RPMI7951 (cell line): ENCODE measurements around the gene PES1. TPM values are rescaled to one million over a fixed set of nuclear protein-coding genes. Genes with fewer than 3 reads are reported as not detected.
"Not testable (repeated sequence)": the region's sequence is repeated elsewhere in the genome, so short reads cannot be mapped to it uniquely, and the experiment has no call there.

Experiments used
- DNase-seq: peaks from one replicate; pipeline ENCODE4 v3.0.0-alpha.2; 2012; ENCODE audit warnings: low read depth
- total RNA-seq: library from RNA; depleted of rRNA; stranded (reverse); fragments of >200 nt; shearing (Covaris generic); gene quantifications from 2 replicates; pipeline ENCODE4 v1.2.3, GENCODE V29; 2014

The PES1 gene
- total RNA-seq, 1 experiment from 2014 or later, result 64.3 TPM

GRCh38 chr22:30575859-30576258 is 15.9 kb downstream of the PES1 start:
- DNase-seq, result no peak

GRCh38 chr22:30574997-30575671 is 16.6 kb downstream of the PES1 start:
- DNase-seq, result peak; percentile 15

- no peak for DNase-seq
Measured at GRCh38 chr22:30574095-30574981, 17.4 kb downstream of the PES1 start, which contains the start of gene GAL3ST1. TSS of gene GAL3ST1 (minus strand) at chr22:30574665. CDS start at chr22:30557392, 17,273 bp downstream.

- no peak for DNase-seq
Measured at GRCh38 chr22:30573594-30574094, 18.1 kb downstream of the PES1 start.

- no peak for DNase-seq
Measured at GRCh38 chr22:30572840-30573593, 18.7 kb downstream of the PES1 start.

- DNase-seq, result no peak
Measured at GRCh38 chr22:30572210-30572609, 19.5 kb downstream of the PES1 start.

- DNase-seq, result no peak
Measured at GRCh38 chr22:30569674-30570202, 22.0 kb downstream of the PES1 start.

GRCh38 chr22:30568137-30568805 is 23.4 kb downstream of the PES1 start:
- no peak for DNase-seq

- not testable (repeated sequence) for DNase-seq
Measured at GRCh38 chr22:30567277-30567676, 24.4 kb downstream of the PES1 start.

GRCh38 chr22:30566125-30566524 is 25.6 kb downstream of the PES1 start:
- no peak for DNase-seq

- peak; percentile 8 for DNase-seq
Measured at GRCh38 chr22:30565341-30565740, 26.4 kb downstream of the PES1 start.

- no peak for DNase-seq
Measured at GRCh38 chr22:30564761-30565119, 27.0 kb downstream of the PES1 start.

- DNase-seq, result no peak
Measured at GRCh38 chr22:30564045-30564760, 27.5 kb downstream of the PES1 start.

- no peak for DNase-seq
Measured at GRCh38 chr22:30562366-30562765, 29.3 kb downstream of the PES1 start.

- DNase-seq, result no peak
Measured at GRCh38 chr22:30561402-30562189, 30.1 kb downstream of the PES1 start.

GRCh38 chr22:30560643-30561202 is 31.0 kb downstream of the PES1 start:
- not testable (repeated sequence) for DNase-seq

- no peak for DNase-seq
Measured at GRCh38 chr22:30559889-30560288, 31.8 kb downstream of the PES1 start.

- no peak for DNase-seq
Measured at GRCh38 chr22:30557243-30557642, 34.5 kb downstream of the PES1 start.

- DNase-seq, result no peak
Measured at GRCh38 chr22:30556388-30556787, 35.3 kb downstream of the PES1 start.
